HG02884 (cell line): ENCODE measurements around the gene ZBED4.

Experiments used
- ATAC-seq: cut with Tn5 transposase; IDR thresholded peaks from one replicate; pipeline ENCODE4 v1.9.1; 2021; ENCODE audit warnings: mild to moderate bottlenecking, moderate library complexity; ENCODE audit not compliant: unreplicated experiment

The ZBED4 gene

DNA sequence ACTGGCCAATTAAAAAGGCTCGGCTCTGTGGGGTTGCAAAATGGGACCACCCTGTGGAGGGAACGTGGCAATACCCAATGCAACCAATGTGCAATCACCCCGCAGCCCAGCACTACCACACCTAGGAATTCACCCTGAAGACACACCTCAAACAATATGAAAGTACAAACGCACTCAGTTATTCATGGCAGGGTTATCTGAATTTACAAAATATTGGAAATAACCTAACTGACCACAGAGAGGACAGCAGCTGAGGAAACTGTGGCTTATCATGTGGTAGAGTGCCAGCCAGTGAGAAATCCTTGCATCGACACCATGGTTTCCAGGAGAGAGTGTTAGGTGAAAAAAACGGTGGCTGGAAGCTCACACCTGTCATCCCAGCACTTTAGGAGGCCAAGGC lies 45.9 kb downstream of the ZBED4 start:
- no peak for ATAC-seq

DNA sequence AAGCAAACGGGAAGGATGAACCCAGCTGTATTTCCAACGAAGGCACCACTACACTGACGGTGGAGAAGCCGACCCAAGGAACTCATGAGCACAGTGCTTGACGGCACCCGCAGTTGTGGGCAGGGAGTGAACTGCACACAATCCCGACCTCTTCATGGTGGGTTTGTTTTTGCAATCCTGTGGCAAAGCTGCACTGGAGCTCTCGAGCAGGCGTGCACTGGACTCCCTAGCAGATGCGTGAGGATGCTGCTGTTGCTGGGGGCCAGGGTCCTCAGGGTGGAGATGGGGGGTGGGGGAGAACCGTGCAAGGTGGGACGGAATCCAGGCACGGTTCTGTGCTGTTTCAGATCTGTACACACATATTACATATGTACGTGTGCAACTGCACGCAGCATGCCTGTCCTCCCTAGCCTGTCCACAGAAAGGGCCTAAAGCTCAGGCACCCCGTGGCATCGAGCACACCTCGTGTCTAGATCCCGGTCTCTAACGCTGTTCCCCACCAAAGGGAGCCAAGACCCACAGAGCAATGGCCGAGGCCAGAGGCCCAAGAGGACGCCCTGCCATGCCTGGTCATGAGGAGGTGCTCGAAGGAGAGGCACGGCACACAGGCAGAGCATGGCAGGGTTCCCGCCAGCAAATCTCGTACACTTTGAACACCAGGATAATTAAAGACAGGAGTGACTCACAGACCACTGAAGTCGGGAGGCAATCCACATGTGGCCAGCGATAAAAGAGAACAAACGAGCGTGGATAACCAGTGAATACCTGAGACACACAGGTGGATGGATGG lies 47.0 kb downstream of the ZBED4 start:
- ATAC-seq: no peak

DNA sequence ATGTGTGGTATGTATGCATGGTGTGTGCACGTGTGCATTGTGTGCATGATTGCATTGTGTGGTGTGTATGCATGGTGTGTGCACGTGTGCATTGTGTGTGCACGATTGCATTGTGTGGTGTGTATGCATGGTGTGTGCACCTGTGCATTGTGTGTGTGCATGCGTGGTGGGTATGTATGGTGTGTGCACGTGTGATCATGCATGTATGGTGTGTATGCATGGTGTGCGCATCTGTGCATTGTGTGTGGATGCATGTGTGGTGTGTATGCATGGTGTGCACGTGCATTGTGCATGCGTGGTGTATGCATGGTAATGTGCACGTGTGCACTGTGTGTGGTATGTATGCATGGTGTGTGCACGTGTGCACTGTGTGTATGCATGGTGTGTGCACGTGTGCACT lies 47.8 kb downstream of the ZBED4 start:
- ATAC-seq: no peak

DNA sequence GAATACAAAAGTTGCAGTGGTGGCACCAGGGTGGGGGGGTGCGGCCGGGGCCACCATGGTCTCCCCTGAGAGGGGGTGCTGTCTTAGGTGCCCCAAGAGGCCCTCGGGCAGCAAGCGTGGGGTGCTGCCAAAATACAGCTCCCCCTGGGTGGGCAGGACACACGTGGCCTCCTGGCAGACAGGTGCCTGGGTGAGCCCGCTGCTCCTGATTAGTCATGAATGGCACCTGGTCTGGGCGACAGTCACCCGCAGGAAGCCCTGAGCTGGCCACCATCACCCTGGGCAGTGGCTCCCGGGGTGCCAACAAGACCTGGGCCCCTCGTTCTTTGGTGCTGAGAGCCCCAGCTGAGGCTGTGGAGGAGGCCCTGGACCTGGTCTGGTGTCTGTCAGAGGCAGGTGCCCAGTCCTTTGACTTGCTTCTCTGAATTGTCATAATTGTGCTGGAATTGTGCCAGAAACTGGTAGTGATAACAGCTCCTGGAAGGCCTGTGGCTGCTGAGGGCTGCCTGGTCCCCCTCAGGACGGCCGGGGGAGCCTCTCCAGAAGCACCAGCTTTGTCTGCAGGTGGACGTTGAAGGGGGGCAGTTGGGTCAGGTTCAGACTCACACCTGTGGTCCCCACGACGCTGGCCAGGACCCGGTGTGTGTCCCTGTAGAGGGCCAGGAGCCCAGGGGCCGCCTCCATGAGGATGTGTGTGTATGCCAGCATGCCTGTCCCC lies 49.8 kb downstream of the ZBED4 start:
- no peak for ATAC-seq

DNA sequence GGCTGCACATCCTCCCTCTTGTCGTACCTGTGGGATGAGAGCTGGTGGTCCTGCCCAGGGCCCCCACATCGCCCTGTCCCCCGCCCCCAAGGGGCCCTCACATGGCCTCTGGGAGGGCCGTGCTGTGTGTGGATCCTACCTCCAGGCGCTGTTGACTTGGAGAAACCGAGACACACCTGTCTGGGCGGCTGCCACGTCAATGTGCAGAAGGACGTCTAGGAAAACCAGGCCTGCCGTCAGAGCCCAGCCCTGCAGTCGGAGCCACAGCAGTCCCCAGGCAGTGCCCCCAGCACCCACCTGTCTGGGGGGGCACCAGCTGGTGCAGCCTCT lies 50.4 kb downstream of the ZBED4 start:
- no peak for ATAC-seq

DNA sequence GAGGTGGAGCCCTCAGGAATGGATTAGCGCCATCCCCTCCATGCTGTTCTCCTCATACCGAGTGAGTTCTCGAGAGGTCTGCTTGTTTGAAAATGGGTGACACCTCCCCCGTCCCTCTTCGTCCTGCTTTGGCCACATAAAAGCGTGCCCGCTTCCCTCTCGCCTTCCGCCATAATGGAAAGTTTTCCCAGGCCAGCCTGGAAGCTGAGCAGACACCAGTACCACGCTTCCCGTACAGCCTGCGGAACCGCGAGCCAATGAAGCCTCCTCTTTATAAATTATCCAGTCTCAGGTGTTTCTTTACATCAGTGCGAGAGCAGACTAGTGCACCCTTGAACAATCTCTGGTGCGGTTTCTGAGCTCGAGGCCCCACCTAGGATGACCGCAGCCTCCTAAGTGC lies 51.8 kb downstream of the ZBED4 start:
- no peak for ATAC-seq

DNA sequence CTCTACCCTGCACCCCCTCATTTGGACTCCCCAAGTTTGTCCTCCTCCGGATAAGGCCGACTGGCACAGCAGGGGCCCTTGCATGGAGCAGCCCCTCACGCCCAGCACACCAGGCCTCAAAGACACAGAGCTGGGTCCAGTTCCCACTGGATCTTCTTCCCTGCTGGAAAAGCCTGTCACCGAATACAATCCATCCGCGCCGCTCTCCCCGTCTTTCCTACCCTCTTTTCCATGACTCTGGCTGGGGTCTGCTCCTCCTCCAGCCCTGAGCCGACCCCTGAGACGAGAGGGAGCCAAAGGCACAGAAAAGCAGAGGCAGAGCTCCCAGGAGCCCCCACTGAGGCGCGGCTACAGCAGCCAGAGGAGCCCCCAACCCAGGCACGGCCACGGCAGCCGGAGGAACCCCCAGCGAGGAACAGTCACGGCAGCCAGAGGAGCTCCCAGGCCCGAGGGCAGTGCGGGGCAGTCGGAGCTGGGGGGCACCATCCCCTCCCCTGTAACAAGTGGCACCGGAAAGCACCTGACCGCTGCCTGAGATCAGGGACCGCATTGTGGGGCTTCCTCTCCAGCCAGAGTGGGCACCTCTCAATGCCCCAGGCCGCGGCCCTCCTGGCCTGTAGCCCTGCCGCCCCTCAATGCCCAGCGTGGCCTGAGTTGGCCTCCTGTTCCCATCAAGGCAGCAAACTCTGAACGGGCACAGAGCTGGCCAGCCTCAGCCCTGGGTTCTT lies 52.6 kb downstream of the ZBED4 start:
- no peak for ATAC-seq

DNA sequence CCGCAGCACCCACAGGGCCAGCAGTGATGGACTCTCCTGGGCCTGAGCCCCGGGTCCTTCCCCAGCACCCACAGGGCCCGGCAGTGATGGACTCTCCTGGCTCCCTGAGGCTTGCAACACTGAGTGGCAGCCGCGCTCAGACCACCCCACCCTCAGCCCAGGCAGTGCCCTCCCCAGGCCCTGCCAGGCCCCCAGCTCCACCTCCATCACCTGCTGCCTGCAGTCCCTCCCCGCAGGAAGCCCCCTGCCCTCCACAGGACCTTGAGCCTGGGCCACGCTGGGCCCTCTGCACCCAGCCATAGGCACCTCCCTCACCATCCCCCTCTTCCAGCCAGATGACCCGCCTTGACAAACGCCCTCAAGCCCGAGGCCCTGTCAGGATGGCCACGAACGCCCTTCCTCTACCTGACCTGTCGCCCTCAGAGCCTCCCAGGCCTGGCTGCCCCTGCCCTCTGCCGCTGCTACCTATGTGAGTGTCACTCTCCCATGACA lies 53.2 kb downstream of the ZBED4 start:
- ATAC-seq: no peak

DNA sequence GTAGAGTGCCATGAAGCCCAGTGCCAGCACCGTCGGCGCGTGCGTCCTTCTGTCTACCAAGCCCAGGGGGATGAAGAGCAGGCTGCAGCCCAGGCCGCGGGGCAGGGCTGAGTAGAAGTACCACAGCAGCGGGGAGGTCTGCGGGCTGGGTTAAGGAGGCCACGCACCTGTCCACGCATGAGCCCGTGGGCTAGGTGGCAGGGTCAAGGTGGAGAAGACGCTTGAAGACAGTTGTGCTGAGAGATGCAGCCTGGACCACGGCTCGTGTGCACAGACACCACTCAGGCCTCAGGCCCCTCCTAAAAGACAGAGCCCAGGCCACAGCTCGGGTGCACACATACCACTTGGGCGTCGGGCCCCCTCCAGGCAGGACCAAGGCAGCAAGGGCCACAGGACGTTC lies 54.2 kb downstream of the ZBED4 start:
- no peak for ATAC-seq

DNA sequence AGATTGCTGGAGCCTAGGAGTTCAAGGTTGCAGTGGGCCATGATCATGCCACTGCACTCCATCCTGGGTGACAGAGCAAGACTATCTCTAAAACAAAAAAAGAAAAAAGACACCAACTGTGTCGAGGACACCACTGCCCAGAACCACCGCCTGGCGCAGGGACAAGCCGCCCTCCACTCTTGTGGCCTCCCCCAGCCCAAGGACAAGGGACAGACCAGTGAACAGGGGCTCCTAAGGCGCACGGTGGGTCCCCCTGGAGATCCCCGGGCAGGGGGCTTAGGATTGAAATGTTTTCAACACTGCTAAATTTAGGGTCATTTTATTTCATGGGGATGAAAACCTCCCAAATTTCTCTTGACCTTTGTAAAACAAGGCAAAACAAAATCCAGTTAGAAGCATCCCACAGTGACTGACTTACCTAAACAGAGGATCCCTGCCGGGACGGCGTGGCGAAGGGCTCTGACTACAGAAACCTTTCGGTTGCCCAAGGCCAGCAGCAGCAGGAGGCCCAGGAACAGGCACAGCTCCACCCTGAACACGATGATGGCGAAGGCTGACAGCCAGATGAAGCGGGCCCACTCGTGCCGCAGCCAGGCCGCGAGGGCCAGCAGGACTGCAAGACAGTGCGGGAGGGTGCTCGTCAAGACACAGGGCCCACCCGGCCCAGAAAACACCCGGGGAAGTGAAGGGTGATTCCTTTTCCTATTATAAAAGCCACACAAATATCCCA lies 56.0 kb downstream of the ZBED4 start:
- no peak for ATAC-seq

DNA sequence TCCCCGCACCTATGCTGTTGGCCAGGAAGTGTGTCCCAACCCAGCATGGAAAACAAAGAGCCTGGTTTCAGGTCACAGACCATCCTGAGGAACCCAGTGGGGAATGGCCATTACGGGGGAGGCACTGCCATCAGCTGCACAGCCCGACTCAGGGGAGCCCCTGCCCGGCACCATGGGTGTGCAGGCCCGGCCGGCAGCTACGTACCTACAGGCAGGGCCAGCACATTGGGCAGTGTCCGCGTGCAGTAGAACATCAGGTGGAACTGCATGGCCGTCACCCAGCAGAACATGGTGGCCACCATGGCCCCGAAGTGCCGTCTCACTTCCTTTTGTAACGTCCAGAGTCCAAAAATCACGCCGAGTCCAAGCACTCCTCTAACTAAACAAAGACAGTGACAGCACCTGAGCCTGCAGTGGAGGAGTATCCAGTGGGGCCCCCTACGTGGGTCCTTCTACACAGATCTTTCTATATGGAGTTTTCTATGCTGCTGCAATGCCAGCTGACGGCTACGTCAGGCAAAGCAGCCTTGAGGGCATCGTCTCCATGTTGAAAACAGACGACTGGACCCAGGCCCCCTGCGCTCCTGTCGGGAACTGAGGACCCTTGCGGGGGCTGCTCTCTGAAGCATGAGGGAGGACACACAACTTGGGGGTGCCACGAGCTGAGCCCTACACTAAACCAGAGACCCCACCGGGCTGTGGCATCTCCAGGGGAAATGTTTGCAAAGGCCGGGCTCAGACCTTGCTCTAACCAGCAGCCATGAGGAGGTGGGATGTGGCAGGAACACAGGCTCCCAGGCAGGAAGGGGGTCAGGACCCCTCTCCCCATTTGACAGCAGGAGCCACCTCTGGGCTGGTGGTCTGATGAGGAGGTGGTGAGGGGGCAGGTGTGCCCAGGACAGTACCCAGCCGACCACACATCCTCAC lies 56.8 kb downstream of the ZBED4 start:
- ATAC-seq: no peak

DNA sequence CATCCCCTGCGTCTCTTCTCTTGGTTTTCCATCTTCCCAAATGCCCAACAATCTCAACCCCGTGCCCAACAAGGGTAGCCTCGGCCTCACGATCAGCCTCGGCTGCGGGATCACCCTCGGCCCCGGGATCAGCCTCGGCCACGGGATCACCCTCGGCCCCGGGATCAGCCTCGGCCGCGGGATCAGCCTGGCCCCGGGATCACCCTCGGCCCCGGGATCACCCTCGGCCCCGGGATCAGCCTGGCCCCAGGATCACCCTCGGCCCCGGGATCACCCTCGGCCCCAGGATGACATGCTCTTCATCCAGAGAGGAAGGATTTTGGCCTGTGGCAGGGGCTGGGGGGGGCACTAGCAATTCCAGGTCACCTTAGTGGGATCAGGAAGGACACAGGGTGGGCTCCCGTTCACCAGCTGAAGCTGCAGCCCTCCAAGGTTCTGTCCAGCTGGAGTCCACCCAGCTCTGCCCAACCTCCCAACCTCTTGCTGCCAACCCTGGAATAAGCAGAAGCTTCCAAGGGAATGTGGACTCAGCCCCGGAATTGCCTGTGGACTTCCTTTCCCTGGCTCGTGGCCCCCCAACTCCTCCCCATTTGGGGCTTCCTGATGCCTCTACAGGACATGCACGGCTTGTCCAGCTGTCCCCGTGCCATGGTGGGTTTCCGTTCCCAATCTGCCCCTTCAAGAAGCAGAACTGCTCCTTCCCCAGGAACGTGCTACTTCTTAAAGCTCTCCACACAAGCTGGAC lies 58.4 kb downstream of the ZBED4 start:
- no peak for ATAC-seq

DNA sequence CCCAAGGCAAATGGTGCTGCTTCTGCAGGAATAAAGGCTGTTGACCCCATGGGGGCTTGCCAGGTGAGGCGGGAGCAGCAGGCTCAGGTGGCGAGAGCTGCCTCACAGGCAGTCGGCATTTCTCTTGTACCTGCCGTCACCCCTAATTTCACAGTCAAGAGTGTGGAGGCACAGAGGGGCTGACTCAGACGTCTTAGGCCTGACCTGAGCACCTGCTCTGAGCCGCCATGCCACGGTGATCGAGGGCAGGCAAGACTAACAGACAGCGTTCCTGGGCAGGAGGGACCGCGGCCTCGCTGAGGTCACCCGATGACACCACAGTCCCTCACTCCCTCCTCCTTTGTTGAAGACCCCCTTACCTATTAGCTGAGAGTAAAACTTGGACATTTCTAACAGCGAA lies 59.4 kb downstream of the ZBED4 start:
- no peak for ATAC-seq

DNA sequence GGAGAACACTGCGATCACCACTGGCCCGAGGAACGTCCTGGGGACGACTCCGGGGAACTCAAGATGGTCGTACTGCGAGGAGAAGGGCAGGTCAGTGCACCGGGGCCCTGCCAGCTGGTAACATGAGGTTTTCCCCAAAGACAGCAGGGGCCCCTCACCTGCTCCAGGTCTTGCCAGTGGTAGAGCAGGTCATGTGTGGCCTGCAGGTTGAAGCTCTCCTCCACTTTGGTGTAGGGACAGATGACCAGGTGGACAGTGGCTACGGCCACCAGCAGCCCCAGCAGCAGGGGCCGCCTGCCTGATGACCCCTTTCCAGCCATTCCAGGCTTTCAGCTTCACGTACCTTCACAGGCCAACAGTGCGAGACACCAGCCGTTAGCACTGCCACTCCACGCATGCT lies 59.8 kb downstream of the ZBED4 start:
- ATAC-seq: no peak

DNA sequence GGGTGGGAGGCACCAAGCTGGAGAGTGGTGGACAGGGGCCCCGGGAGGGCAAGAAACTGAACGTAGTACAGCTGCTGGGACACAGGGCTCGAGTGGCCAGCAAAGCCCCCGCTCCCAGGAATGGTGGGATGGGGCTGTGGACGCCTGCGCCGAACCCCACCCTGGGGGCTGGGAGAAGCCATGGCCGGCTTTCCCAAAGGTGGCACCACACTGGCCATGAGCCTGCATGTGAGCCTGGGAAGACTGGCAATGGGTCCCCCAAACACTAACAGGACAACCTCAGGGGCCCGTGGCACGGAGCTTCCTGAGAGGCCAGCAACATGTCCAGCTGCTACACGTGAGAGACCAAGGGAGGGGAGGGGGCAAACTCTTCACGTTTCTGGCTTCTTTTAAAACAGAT lies 60.6 kb downstream of the ZBED4 start:
- ATAC-seq: no peak

DNA sequence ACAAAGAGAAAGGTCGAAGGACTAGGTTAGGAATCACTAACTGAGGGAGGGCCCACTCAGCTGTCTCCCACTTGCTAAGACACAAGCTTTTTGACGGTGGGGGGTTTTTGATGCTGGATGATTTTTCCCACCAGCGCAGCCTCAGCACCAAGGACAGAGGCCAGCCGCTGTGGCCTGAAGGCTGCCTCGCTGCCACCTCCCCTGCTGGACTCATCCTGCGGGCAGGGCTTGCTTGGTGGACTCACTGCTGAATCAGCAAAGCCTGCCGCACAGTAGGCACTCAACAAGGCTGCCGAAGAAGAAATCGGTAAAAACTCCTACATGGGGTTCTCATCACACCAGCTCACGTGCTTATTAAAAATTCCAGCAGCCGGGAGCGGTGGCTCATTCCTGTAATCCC lies 62.0 kb downstream of the ZBED4 start:
- ATAC-seq: no peak

DNA sequence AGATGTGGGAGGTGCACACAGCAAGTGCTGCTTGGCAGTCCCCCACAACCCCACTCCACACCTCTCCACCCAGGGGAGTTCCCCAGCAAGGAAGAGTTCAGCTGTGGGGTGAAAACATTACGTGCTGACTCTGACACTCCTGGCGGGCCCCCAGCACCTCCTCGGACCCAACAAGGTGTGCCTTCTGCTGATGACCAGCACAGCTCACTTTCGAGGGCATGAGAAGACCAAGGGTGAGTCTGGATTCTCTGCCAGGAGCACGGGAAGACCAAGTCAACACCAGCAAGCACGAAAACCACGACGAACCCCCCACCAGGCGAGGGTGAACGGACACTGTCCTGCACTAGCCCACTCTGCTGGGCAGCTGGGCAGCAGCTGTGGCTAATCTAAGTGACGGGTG lies 63.2 kb downstream of the ZBED4 start:
- no peak for ATAC-seq

DNA sequence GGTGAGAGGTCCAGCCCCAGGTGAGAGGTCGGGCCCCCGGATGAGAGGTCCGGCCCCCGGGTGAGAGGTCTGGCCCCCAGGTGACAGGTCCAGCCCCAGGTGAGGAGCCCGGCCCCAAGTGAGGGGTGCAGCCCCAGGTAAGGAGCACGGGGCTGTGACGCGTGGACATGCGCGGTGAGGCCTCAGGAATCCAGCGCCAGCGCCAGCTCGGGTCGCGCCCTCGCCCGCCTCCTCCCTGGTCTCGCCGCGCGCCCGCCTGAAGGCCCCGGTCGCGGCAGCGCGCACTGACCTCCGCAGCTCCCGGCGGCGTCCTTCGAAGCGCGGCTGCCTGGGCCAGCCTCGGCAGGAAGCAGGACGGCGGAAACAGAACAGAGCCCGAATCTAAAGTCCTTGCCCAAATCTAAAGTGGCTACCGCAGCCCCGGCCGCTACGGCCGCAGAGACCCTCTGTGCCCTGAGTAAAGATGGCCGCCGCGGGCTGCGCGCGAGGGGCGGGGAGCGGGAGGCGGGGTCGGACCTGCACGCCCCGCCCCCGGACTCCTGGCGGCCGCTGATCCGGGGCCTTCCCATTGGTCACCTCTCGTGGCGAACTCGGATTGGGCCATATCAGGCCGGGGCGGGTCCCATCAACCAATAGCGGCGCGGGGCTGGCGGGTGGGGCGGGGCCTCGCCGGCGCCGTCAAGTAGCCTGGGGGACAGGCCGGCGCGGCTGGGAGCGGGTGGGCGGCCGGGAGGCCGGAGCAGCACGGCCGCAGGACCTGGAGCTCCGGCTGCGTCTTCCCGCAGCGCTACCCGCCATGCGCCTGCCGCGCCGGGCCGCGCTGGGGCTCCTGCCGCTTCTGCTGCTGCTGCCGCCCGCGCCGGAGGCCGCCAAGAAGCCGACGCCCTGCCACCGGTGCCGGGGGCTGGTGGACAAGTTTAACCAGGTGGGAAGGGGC lies 64.6 kb downstream of the ZBED4 start, which contains the start of the genes ALG12 and CRELD2:
TSS of gene ALG12 (minus strand) at position 465 of the 937 bp plus-strand sequence. CDS start 4,673 bp downstream, outside the sequence.
TSS of gene CRELD2 (plus strand) at position 661 of the 937 bp plus-strand sequence. CDS start at position 797, 136 bp downstream.
- peak; percentile 92 for ATAC-seq
